Measurements from ENCODE around the gene FZR1. TPM values are rescaled to one million over a fixed set of nuclear protein-coding genes. Genes with fewer than 3 reads are reported as not detected.

The FZR1 gene
- total and polyA plus RNA-seq, 2 of the 4 experiments (the other 2 are of a cell fraction), result 21.5 to 47.8 TPM

- Histone ChIP-seq H3K56ac (ENCODE audit: extremely low read depth, insufficient read depth, low read length) (no peak overlapping the region), H3K23ac (ENCODE audit: low read depth, low read length) (no peak overlapping the region), H3K79me1 (ENCODE audit: low read depth in 1 of 2, low read length in 2 of 2) (peaks cover 24 to 80% of the 10 kb centered on the region in 2 experiments), H3K4me1 (ENCODE audit: control insufficient read depth, insufficient read depth, low read length) (no peaks in the 10 kb centered on the region), H4K8ac (ENCODE audit: low read depth in 2 of 2, low read length in 2 of 2) (no peak overlapping the region), H3K36me3 (ENCODE audit: control insufficient read depth, insufficient read depth, low read length) (peaks cover 48% of the 10 kb centered on the region), H2BK15ac (ENCODE audit: low read depth, low read length) (no peak overlapping the region), H3K9ac (ENCODE audit: low read depth, low read length) (no peak overlapping the region), H2BK5ac (ENCODE audit: low read depth, low read length, poor library complexity, severe bottlenecking) (no peak overlapping the region), H2AK9ac (replicated peaks; ENCODE audit: low read depth, low read length, poor library complexity) (peak overlapping the region; percentile 78), H2AK5ac (ENCODE audit: low read depth, low read length) (no peak overlapping the region), H3K4ac (ENCODE audit: low read depth, low read length) (no peak overlapping the region), H2BK120ac (ENCODE audit: low read depth, low read length) (no peak overlapping the region), H3K18ac (ENCODE audit: low read depth, low read length) (no peak overlapping the region), H3K27ac (ENCODE audit: insufficient read depth, low read length) (no peak overlapping the region), H2BK20ac (ENCODE audit: low read depth, low read length) (no peak overlapping the region), H4K20me1 (ENCODE audit: insufficient read depth, low read length) (peaks cover 74% of the 10 kb centered on the region), H2AFZ (replicated peaks; ENCODE audit: low read length, poor library complexity) (no peak overlapping the region), H3K14ac (replicated peaks; ENCODE audit: low read depth, low read length) (no peak overlapping the region), H3K4me2 (ENCODE audit: low read depth, low read length) (no peak overlapping the region), H3K4me3 (ENCODE audit: insufficient read depth, low read depth, low read length) (no peak overlapping the region), H4K91ac (ENCODE audit: insufficient read depth, low read depth, low read length) (no peak overlapping the region), H4K5ac (ENCODE audit: low read depth, low read length) (no peak overlapping the region), H3K9me1 (ENCODE audit: insufficient read depth, low read length) (peaks cover 13% of the 10 kb centered on the region), H3K27me3 (ENCODE audit: control insufficient read depth, insufficient read depth, low read length) (no peaks in the 10 kb centered on the region), H3K9me3 (ENCODE audit: control insufficient read depth, insufficient read depth, low read length) (no peaks in the 10 kb centered on the region)
- ATAC-seq (ENCODE audit: low read depth), result no peak
- BruUV-seq (replicated peaks), result no TSS peak
- 96% methylated on average over 26 of the region's 40 CpGs; no CpG with 5 or more reads in 1 of the 2 experiments for WGBS, 2 experiments (ENCODE audit: extremely low coverage in 2 of 2, insufficient read length in 1 of 2)
- intact Hi-C loops (cut with micrococcal nuclease), result no loop called here
- in situ Hi-C loops (cut with MboI; ENCODE audit: low sequenced_read_pairs), result no loop called here
- CTCF ChIA-PET, result no interaction called here
- dilution Hi-C loops (cut with HindIII; ENCODE audit: low sequenced_read_pairs, unreplicated experiment), result no loop called here
- DNase-seq, result no peak
- POLR2A ChIA-PET (ENCODE audit: unreplicated experiment), result no interaction called here
- no peak for TF ChIP-seq RCOR1 (IDR thresholded peaks at IDR 0.05; ENCODE audit: insufficient replicate concordance, low read length)
- no peak for TF ChIP-seq NFE2L2 (IDR thresholded peaks at IDR 0.05; ENCODE audit: low read depth, low read length)
- no peak for TF ChIP-seq MAZ (IDR thresholded peaks at IDR 0.05; ENCODE audit: borderline replicate concordance, low read depth, low read length)
- TF ChIP-seq, protein P1, sequence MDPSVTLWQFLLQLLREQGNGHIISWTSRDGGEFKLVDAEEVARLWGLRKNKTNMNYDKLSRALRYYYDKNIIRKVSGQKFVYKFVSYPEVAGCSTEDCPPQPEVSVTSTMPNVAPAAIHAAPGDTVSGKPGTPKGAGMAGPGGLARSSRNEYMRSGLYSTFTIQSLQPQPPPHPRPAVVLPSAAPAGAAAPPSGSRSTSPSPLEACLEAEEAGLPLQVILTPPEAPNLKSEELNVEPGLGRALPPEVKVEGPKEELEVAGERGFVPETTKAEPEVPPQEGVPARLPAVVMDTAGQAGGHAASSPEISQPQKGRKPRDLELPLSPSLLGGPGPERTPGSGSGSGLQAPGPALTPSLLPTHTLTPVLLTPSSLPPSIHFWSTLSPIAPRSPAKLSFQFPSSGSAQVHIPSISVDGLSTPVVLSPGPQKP (IDR thresholded peaks at IDR 0.05; ENCODE audit: borderline replicate concordance, low read depth, low read length), result no peak
- no peak for TF ChIP-seq CEBPB (IDR thresholded peaks at IDR 0.05; ENCODE audit: low read depth, low read length)
- no peak for TF ChIP-seq POLR2A (IDR thresholded peaks at IDR 0.05; ENCODE audit: low read depth, low read length)
- TF ChIP-seq MAFK (IDR thresholded peaks at IDR 0.05; ENCODE audit: low read depth, low read length), result no peak
- no peak for TF ChIP-seq MXI1 (IDR thresholded peaks at IDR 0.05; ENCODE audit: borderline replicate concordance, low read depth, low read length)
- TF ChIP-seq CHD1 (IDR thresholded peaks at IDR 0.05; ENCODE audit: low read depth, low read length), result no peak
- no peak for TF ChIP-seq BHLHE40 (IDR thresholded peaks at IDR 0.05; ENCODE audit: low read depth, low read length)
- no peak for TF ChIP-seq RAD21 (IDR thresholded peaks at IDR 0.05; ENCODE audit: low read length)
- TF ChIP-seq, protein P2, sequence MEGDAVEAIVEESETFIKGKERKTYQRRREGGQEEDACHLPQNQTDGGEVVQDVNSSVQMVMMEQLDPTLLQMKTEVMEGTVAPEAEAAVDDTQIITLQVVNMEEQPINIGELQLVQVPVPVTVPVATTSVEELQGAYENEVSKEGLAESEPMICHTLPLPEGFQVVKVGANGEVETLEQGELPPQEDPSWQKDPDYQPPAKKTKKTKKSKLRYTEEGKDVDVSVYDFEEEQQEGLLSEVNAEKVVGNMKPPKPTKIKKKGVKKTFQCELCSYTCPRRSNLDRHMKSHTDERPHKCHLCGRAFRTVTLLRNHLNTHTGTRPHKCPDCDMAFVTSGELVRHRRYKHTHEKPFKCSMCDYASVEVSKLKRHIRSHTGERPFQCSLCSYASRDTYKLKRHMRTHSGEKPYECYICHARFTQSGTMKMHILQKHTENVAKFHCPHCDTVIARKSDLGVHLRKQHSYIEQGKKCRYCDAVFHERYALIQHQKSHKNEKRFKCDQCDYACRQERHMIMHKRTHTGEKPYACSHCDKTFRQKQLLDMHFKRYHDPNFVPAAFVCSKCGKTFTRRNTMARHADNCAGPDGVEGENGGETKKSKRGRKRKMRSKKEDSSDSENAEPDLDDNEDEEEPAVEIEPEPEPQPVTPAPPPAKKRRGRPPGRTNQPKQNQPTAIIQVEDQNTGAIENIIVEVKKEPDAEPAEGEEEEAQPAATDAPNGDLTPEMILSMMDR (conservative IDR thresholded peaks at IDR 0.05; ENCODE audit: low read depth, low read length), result no peak
- TF ChIP-seq USF2 (IDR thresholded peaks at IDR 0.05; ENCODE audit: low read depth, low read length), result no peak
- no peak for TF ChIP-seq SMC3 (IDR thresholded peaks at IDR 0.05; ENCODE audit: low read depth, low read length)
- TF ChIP-seq FOS (IDR thresholded peaks at IDR 0.05; ENCODE audit: low read depth, low read length), result no peak
These were observed 16.6 kb downstream of the FZR1 start for GRCh38 chr19:3522421-3523360.

All from IMR-90 (cell line).